Endothelial cell of hepatic sinusoid (primary cell): ENCODE data around the gene TSEN2.
"Not testable (repeated sequence)": the region's sequence is repeated elsewhere in the genome, so short reads cannot be mapped to it uniquely, and the experiment has no call there.

Experiments used
- in situ Hi-C: cut with HindIII; loops from 2 replicates; pipeline ENCODE4 v1.10.0; 2017; ENCODE audit warnings: low sequenced_read_pairs

TSEN2 gene

DNA sequence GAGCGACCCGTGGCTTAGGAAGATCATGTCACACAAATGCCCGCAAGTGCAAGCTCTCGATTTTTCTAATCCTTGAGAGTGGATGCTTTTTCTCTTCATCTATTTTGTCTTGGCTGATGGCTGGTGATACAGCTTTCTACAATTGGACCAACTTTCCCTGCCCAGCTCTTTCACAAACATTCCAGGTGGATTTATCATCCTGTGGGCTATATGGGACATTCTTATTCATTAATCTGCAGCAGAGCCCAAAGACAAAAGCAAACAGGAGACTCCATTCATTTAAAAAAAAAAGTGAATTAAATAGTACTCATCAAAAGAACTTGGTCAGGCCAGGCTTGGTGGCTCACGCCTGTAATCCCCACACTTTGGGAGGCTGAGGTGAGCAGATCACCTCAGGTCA is 14.2 kb upstream of the TSEN2 start:
- in situ Hi-C loops = no loop called here

DNA sequence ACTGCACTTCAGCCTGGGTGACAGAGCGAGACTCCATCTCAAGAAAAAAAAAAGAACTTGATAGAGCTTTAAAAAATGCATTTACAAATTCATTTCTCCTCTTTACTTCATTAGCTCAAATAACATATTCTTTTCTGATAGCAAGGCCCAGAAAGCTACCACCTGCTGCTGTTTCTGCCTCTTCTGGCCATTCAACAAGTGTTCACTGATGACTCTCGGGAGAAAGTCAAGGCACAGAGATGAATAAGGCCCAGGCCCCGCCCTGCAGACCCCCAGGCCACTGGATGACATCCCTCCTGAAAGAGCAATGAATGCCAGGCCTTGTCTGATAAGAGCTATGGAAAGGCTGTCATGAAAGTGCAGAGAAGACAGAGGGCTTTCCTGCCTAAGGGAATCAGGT is 13.6 kb upstream of the TSEN2 start:
- in situ Hi-C loops = no loop called here

DNA sequence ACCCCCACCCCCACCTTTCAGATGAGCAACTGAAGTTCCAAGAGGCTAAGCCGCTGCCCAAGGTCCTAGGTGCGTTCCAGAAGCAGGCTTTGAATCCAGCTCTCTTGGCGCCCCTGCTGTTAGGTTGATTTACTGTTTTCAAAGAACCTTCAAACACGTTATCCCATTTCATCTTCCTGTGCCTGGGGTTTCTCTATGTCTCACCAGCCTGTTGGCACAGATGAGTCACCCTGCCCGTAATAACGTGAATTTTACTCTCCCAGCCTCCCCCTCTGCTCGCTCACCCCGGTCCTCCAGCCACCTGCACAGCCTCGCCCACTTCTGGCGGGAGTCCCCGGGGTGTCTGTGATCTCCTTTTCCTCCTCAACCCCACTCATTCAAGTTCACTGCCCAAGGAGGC is 13.0 kb upstream of the TSEN2 start:
- in situ Hi-C loops = no loop called here

DNA sequence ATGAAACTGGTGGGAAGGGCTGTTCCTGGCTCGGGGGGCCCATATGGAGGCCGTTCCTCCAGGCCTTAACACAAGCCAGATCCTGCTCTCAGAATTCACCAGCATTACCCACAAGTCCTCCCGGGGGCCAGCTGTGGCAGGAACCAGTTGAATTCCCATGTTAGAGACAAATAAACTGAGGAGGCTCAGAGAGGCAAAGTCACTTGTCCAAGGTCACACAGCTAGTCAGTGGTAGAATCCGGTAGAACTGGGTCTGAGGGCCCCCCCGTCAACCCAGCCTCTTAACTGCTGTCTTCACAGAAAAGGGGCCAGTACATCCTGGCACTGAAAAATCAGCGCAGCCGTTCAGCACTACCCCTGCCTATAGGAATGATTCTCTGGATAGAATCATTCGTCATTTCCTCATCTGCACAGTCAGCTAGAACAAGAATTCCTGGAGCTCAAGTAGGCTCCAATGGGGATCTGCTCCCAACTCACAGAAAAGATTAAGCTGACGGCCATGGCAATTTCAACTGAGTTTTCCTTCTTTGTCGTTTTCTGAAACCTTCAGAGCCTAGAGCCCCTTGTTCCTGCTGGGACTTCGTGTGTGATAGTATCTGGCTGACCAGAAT is 12.2 kb upstream of the TSEN2 start:
- in situ Hi-C loops = no loop called here

DNA sequence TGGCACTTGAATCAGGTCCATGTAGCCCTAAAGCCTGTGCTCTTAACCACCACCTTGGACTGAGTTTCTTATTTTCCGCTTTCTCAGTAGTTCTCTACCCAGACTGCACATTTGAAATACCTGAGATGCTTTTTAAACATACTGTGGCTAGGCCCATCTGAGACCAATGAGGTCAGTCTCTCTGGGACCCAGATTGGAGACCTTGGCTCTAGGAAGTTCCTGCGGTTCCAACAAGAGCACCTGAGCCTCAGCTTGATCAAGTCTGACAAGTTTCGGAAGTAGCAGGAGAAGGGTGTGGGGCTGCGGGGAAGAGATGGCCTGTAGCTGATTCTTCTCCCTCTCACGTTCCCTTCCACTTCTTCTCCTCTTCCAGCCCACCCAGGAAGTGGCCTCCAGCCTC is 11.5 kb upstream of the TSEN2 start:
- in situ Hi-C loops = no loop called here

DNA sequence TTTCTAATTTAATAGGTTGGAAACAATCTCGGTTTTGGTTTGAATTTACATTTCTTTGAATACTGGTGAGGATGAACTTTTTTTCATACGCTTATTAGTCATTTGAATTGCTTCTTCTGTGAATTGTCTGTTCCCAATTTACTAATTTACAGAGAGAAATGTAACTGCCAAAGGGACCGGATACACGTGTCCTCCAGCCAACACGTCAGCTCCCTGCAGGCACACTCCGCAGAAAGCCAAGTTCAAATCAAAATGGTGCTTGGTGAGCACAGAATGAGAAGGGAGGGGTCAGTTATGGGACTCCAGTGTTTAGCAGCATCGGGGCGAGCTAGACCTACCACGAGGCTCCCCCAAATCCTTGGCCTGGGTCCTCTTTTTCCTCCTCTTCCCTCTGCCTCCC is 10.8 kb upstream of the TSEN2 start:
- in situ Hi-C loops = no loop called here

DNA sequence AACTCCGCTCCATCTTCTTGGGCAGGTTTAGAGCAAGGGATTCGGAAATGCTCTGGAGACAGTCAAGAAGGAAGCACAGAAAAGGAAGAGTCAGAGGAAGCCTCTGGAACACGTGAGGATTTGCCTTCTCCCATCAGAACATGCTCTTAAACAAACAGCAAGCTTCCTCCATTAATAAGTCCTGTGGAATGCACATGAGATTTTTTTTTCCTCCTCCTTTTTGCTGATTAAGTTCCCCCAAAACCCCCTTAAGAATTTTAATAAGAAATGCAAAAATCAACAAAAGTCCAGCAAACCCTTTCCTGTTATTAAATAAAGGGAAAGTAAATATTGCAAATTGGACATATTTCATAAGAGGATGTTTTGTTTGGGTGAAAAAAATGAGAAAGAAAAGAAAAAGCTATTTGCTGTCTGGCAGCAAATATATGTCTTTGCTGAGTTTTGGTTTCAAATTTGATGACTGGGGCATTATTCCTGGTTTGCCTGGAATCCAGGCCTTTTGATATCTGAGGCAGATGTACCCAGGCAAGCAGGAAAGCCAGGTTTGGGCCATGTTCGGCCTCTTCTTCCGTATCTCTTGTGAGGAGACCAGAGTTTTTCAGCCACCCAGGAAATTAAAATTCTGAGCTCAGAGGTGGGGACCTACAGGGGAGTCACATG is 7.9 kb upstream of the TSEN2 start:
- in situ Hi-C loops = no loop called here

DNA sequence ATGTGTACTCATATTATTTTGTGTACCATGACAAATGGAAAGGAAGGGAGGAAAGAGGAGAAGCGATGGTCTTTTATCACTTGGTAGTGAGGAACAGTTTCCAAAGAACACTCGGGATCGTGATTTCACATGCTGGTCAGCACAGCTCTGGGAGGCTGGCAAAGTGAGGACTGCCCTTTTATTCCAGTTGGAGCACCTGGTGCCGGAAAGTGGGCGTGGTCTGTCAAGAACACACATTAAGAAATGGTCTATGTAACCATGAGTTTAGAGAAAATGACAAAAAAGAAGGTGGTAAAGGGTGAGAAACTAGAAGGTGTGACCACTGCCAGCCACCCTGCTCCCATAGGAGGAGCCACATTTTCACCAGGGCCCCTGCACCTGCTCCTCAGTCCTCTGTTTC is 7.0 kb upstream of the TSEN2 start:
- in situ Hi-C loops = no loop called here

DNA sequence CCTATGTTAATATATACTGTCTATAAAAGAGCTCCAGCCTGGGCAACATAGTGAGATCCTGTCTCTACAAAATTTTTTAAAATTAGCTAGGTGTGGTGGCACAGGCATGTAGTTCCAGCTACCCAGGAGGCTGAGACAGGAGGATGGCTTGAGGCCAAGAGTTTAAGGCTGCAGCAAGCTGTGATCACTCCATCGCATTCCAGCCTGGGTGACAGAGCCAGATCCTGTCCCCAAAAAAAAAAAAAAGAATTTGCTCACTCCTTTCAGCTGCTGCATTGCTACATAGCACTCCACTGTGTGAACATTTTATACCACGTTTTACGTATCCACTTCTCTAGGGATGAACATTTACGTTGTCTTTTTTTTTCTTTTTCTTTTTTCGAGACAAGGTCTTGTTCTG is 6.0 kb upstream of the TSEN2 start:
- in situ Hi-C loops = no loop called here

DNA sequence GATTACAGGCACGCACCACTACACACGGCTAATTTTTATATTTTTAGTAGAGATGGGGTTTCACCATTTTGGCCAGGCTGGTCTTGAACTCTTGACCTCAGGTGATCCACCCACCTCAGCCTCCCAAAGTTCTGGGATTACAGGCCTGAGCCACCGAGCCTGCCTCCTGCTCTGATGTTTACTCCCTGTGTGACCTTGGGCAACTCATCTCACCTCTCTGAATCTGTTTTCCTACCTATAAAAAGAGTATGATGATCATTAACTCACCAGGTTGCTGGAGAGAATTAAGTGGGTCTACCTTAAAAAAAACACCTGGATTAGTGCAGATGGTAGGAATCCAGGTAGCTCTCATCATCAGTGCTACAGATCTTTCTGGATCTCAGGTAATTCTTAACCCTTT is 5.1 kb upstream of the TSEN2 start:
- in situ Hi-C loops = not testable (repeated sequence)

DNA sequence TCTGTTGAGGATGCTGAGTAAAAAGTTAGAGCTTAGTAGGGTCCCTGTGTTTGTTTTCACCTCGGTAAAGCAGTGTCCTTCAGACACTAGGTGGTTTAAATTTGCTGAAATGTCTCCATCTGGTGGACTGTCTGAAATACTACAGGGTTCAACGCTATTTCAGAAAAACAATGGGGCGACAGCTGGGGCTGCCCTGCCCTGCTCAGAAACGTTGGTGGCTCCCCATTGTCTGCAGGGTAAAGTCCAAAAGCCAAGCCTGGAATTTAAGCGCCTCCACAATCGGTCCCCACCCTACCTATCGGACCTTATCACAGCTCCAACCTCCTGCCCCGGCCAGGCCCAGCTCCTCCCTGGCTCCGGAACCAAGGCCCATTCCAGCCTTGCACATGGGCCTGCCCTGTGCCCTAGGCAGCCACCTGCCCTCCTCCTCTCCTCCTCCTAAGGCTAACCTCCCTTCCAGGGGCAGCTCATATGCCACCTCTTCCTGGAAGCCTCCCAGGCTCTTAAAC is 4.3 kb upstream of the TSEN2 start:
- in situ Hi-C loops = no loop called here

DNA sequence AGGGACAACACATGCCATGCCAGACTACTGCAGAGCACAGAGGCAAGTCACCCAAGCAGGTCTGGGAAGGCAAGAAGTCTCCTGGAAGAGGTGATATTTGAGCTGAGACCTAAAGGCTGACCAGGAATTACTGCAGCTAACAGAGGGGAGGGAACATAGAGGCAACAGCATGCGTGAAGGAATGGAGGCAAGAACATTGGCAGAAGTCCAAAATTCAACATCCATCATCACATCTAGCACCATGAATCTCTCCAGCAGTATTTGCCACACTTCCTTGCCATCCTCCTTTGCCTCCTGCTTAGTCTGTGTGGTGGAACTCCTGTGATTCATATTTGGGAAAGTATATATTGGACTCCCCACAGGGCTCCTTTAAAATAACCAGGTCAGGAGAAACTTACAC is 870 bp upstream of the TSEN2 start:
- in situ Hi-C loops = no loop called here

DNA sequence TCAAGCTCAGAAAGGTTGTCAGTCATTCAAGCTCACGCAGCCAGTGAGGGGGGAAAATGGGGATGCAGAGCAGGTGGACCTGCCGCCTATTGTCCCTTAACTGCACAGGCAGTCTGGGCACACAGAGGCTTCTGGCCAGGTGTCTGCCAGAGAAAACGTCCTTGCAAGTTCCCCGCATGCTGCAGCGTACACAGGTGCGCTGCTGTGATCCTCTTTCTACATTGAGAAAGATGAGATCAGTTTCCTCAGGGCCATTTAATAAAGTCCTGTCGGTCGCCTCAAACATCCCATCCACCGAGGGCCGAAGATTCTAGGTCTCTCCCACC is 445 bp upstream of the TSEN2 start:
- in situ Hi-C loops = no loop called here

DNA sequence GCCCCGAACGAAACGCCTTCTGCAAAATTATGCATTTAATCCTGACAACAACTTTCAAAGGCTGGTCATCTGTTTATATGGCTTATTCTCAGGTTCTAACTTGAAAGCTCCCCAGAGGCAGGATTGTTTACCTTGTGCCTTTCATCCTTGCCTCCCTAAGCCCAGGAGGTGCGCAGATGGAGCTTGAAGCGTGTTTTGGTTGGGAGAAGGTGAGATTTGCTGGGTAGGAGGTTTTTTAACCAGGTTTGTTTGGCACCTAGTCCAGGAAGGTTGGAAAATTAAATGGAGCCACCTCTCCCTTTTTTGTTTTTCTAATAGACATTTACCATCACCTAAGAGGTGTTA is 675 bp downstream of the TSEN2 start:
- in situ Hi-C loops = no loop called here

DNA sequence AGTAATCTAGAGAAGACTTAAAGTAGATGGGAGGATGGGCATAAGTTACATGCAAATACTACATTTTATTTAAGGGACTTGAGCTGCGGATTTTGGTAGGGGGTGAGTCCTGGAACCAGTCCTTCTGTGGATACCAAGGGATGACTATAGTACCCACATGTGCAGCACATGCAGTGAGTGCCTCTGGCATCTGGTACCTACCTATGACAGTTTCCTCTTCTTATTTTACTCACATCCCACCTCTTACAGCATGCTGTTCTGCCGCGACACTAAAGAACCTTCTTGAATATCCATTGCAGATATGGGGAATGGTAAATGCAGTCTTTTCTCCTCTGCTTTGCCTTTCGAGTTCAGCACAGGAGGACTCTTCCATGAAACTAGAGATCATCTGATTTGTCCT is 1.7 kb downstream of the TSEN2 start:
- in situ Hi-C loops = no loop called here

DNA sequence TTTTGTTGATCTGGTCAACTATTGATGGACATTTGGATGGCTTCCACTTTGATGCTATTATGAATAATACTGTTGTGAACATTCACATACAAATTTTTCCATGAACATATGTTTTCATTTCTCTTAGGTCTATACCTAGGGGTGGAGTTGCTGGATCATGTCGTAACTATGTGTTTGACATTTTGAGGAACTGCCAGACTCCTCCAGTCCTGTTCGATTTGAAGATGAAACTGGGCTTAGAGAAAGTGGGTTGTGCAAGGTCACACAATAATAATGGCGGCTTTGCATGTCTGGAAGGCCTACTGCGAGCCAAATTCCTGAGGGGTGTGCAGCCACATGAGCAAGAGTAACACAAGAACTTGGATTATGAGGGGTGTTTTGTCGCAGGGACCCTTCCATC is 2.6 kb downstream of the TSEN2 start:
- in situ Hi-C loops = no loop called here

DNA sequence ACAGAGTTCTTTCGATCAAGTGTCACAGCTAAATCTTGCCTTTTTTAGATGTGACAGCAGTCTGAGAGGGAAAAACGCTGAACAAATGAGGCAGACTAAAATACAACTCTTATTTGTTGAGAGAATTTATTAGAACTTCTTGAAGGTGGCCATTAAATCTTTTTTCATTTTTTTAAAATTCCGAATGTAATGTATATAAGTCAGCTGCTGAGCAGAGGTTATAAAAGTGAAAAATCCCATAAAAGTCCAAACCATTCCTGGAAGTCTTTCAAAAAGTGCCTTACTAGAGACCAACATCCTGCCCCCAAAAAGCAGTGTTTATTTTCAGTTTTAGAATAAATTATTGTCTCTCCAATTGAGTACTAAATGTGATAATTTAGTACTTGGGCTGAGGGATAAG is 3.1 kb downstream of the TSEN2 start:
- in situ Hi-C loops = no loop called here

DNA sequence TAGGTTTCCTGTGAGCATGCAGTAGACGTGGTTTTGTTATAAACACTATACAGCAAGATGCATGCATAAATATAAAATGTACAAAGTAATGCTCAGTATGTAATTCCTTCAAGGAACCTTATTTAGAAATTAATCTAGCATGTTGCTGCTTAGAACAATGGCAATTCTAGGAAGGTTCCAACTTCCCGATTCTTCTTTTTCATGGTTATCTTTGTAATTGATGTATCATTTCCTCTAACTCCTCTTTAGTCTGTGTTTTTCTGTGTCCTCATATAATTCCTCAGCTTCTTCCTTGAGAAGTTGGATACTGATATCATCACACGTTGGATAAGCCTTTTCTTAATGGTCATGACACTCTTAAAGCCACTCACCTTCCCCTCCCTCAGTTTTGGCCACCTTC is 3.5 kb downstream of the TSEN2 start:
- in situ Hi-C loops = no loop called here

DNA sequence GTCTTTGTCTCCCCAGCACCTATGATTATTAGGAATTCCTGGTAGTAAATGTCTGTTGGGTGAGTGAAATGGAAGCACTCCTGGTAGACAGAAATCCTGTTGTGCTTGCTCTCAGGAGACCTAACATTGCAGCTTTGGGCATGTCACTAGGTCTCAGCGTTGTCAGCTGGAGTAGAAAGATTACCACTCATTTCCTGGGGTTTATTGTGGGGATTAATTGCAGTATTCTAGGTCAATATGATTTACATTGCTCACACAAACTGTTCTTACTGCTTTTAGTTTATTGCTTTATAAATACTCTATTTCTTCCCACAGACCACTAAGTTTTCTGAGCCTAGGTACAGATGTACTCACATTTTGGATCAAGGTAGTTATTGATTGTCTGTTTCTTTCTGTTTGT is 5.1 kb downstream of the TSEN2 start:
- in situ Hi-C loops = no loop called here

DNA sequence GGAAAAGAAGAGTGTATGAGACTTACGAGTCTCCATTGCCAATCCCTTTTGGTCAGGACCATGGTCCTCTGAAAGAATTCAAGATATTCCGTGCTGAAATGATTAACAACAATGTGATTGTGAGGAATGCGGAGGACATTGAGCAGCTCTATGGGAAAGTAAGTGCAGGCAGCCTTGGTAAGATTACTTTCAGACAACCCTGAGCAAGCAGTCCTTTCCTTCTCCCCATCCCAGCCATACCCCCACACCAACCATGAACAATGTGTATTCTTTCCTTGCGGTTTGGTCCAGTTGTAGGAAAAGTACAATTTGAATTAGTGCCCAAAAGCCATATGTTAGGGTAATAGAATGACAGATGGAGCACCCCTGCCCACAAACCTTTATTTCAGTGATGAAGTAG is 5.6 kb downstream of the TSEN2 start:
- in situ Hi-C loops = no loop called here

DNA sequence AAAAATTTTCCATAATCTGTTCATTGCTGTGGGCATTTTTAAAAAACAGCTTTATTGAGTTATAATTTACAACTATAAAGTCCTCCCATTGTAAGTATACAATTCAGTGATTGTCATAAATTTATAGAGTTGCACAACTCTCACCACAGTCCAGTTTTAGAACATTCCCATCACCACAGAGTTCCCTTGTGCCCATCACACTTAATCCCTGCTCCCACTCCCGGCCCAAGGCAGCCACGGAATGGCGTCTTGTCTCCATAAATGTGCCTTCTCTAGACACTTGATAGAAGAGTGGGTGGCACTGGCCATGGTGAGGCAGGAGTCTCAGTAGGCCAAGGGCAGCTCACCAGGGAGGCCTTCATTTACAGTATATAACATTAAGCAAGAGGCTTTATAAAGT is 6.3 kb downstream of the TSEN2 start:
- in situ Hi-C loops = no loop called here

DNA sequence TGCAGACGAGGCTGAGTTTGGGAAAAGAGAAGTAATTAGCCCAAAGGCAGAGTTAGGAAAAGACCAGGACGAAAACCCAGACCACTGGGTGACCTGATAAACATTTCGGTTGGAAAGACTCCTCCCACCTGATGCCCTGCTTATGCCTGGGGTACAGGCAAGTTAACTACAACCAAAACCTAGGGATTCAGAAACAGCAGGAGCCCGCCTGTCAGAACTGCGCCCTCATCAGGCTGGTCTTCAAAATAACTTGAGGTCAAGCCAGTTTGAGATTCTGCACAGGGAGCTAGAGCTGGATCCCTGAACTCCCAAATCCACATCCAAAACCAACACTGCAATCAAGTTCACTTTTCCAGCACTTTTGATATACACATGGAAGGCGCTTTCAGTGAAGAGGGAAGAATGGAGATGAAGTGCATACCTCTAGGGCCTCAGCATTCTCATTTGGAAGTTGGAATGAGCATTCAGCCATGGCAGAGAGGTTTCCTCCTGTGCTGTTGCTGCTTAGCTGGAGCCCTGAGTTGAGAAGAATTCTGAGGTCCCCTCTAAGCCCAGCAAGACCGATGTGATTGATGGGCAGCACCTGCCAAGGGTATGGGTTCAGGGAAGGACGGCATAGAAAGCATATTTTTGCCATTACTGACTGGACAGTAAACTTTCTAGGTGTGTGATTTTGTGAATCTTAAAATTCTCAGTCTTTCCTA is 11.6 kb downstream of the TSEN2 start:
- in situ Hi-C loops = no loop called here

DNA sequence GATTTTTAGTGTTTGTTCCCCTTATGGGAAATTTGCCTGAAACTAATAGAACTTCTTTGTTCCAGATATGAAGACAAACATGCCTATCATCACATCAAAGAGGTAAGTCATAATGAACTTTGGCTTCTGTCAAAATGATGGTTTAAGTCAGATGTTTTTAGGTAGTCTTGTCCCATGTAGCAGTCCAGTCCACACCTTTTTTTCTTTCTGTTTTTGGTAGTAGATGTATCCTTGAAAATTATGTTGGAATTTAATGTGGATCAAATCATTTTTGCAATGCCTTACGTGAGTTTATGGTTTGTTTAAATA is 12.1 kb downstream of the TSEN2 start:
- in situ Hi-C loops = no loop called here
